Neural progenitor cell (in vitro differentiated cells): ENCODE results near the gene AHSA1. TPM values are rescaled to one million over a fixed set of nuclear protein-coding genes. Genes with fewer than 3 reads are reported as not detected.

ENCODE experiments used
- DNase-seq: peaks from one replicate; pipeline ENCODE4 v3.0.0-alpha.2; 2016; ENCODE audit warnings: low spot score
- H2AFZ ChIP-seq: fragments of 200-600 bp; sonication (generic); replicated peaks from 2 replicates; pipeline ENCODE4 v1.6.1; 2016; ENCODE audit warnings: antibody characterized with exemption
- H3F3A ChIP-seq: fragments of 200-600 bp; sonication (generic); 2 replicates; pipeline ENCODE4 v1.6.1; 2016; ENCODE audit warnings: antibody characterized with exemption, low read depth
- H3K27ac ChIP-seq: fragments of 200-600 bp; sonication (generic); 2 replicates; pipeline ENCODE4 v1.5.1; 2016; ENCODE audit warnings: mild to moderate bottlenecking
- H3K27me3 ChIP-seq: fragments of 200-600 bp; sonication (generic); 2 replicates; pipeline ENCODE4 v1.6.1; 2016; ENCODE audit warnings: mild to moderate bottlenecking, moderate library complexity
- H3K36me3 ChIP-seq: fragments of 200-600 bp; sonication (generic); 2 replicates; pipeline ENCODE4 v1.5.1; 2016
- H3K4me1 ChIP-seq: fragments of 200-600 bp; sonication (generic); 2 replicates; pipeline ENCODE4 v1.6.1; 2016; ENCODE audit warnings: mixed run types
- H3K4me2 ChIP-seq: fragments of 200-600 bp; sonication (generic); 2 replicates; pipeline ENCODE4 v1.6.1; 2016
- H3K4me3 ChIP-seq: fragments of 200-600 bp; sonication (generic); 2 replicates; pipeline ENCODE4 v1.5.1; 2016
- H3K79me2 ChIP-seq: fragments of 200-600 bp; sonication (generic); 2 replicates; pipeline ENCODE4 v1.6.1; 2016; ENCODE audit warnings: low read depth
- H3K9ac ChIP-seq: fragments of 200-600 bp; sonication (generic); 2 replicates; pipeline ENCODE4 v1.6.1; 2016
- H3K9me3 ChIP-seq: fragments of 200-600 bp; sonication (generic); 2 replicates; pipeline ENCODE4 v1.5.1; 2016; ENCODE audit warnings: low read depth
- H4K20me1 ChIP-seq: fragments of 200-600 bp; sonication (generic); 2 replicates; pipeline ENCODE4 v1.6.1; 2016; ENCODE audit warnings: low read depth
- H3K27ac Mint-ChIP-seq: 3 replicates; pipeline ENCODE4 v1.8.0; 2021; ENCODE audit warnings: mixed read lengths
- H3K27me3 Mint-ChIP-seq: 2 replicates; pipeline ENCODE4 v1.8.0; 2022; ENCODE audit warnings: low read depth, mild to moderate bottlenecking, inconsistent platforms, moderate library complexity, mixed read lengths; ENCODE audit not compliant: insufficient read depth
- H3K36me3 Mint-ChIP-seq: 3 replicates; pipeline ENCODE4 v1.8.0; 2021; ENCODE audit warnings: mixed read lengths
- H3K4me1 Mint-ChIP-seq: 3 replicates; pipeline ENCODE4 v1.8.0; 2021; ENCODE audit warnings: mixed read lengths
- H3K4me3 Mint-ChIP-seq: 3 replicates; pipeline ENCODE4 v1.8.0; 2021; ENCODE audit warnings: mild to moderate bottlenecking, moderate library complexity, mixed read lengths
- H3K9me3 Mint-ChIP-seq: 3 replicates; pipeline ENCODE4 v1.8.0; 2020; ENCODE audit warnings: mixed read lengths
- CTCF ChIP-seq: fragments of 200-600 bp; sonication (generic); IDR thresholded peaks from 2 replicates; pipeline ENCODE4 v1.5.1; 2017; ENCODE audit warnings: antibody characterized with exemption, mild to moderate bottlenecking
- EZH2 ChIP-seq: fragments of 200-600 bp; sonication (generic); IDR thresholded peaks from 2 replicates; pipeline ENCODE4 v1.6.1; 2017; ENCODE audit warnings: antibody characterized with exemption, mild to moderate bottlenecking, moderate library complexity
- EZH2phosphoT487 ChIP-seq: fragments of 200-600 bp; sonication (generic); IDR thresholded peaks from 2 replicates; pipeline ENCODE4 v1.6.1; 2017; ENCODE audit warnings: antibody characterized with exemption
- total RNA-seq: library from RNA; depleted of rRNA; stranded (reverse); fragments of >200 nt; gene quantifications from 2 replicates; pipeline ENCODE4 v1.2.3, GENCODE V29; 2015; ENCODE audit warnings: low replicate concordance

The AHSA1 gene
- total RNA-seq, 1 donor from 2014 or later = 185 TPM

GRCh38 chr14:77416836-77417235, 41.1 kb upstream of the AHSA1 start:
- Histone ChIP-seq H3K9me3 (peaks cover 7% of the 10 kb centered on the region), H3K4me3 (no peak overlapping the region), H4K20me1 (no peaks in the 10 kb centered on the region), H3K9ac (no peak overlapping the region), H3K4me1 (no peaks in the 10 kb centered on the region), H3K4me2 (no peak overlapping the region), H2AFZ (no peak overlapping the region), H3K79me2 (no peaks in the 10 kb centered on the region), H3K36me3 (peaks cover 5% of the 10 kb centered on the region), H3K27ac (no peak overlapping the region), H3K27me3 (no peaks in the 10 kb centered on the region), H3F3A (no peaks in the 10 kb centered on the region)
- H3K27me3 Mint-ChIP-seq = no peaks in the 10 kb centered on the region
- H3K36me3 Mint-ChIP-seq = peaks cover 10% of the 10 kb centered on the region
- no peak for DNase-seq
- peaks cover 13% of the 10 kb centered on the region for H3K9me3 Mint-ChIP-seq
- H3K4me3 Mint-ChIP-seq = no peak overlapping the region
- H3K27ac Mint-ChIP-seq = no peak overlapping the region
- no peaks in the 10 kb centered on the region for H3K4me1 Mint-ChIP-seq
- no peak for TF ChIP-seq EZH2phosphoT487
- TF ChIP-seq EZH2 = no peak
- no peak for TF ChIP-seq CTCF

GRCh38 chr14:77421201-77421600, 36.7 kb upstream of the AHSA1 start:
- H3K36me3 ChIP-seq = peaks cover 5% of the 10 kb centered on the region
- Mint-ChIP-seq H3K27me3 (no peaks in the 10 kb centered on the region), H3K9me3 (peaks cover 13% of the 10 kb centered on the region), H3K4me1 (no peaks in the 10 kb centered on the region), H3K36me3 (peaks cover 20% of the 10 kb centered on the region), H3K27ac (no peak overlapping the region), H3K4me3 (no peak overlapping the region)
- H3K9ac ChIP-seq = no peak overlapping the region
- TF ChIP-seq CTCF = no peak
- no peak for TF ChIP-seq EZH2
- TF ChIP-seq EZH2phosphoT487 = no peak
- no peak overlapping the region for H3K4me2 ChIP-seq
- no peaks in the 10 kb centered on the region for H3K79me2 ChIP-seq
- no peak for DNase-seq
- H3K4me3 ChIP-seq = no peak overlapping the region
- no peaks in the 10 kb centered on the region for H4K20me1 ChIP-seq
- no peaks in the 10 kb centered on the region for H3F3A ChIP-seq
- peaks cover 7% of the 10 kb centered on the region for H3K9me3 ChIP-seq
- no peaks in the 10 kb centered on the region for H3K4me1 ChIP-seq
- H2AFZ ChIP-seq = no peak overlapping the region
- no peaks in the 10 kb centered on the region for H3K27me3 ChIP-seq
- no peak overlapping the region for H3K27ac ChIP-seq

- TF ChIP-seq CTCF = no peak
- no peak for TF ChIP-seq EZH2phosphoT487
- TF ChIP-seq EZH2 = no peak
- H3F3A ChIP-seq = no peaks in the 10 kb centered on the region
- no peak within 1 kb of the TSS for H3K4me2 ChIP-seq
- H3K36me3 ChIP-seq = peaks cover 5% of the 10 kb centered on the region
- no peak within 1 kb of the TSS for H3K4me3 Mint-ChIP-seq
- no peak within 1 kb of the TSS for H3K4me3 ChIP-seq
- no peaks in the 10 kb centered on the region for H3K4me1 ChIP-seq
- H3K79me2 ChIP-seq = no peaks in the 10 kb centered on the region
- peaks cover 33% of the 10 kb centered on the region for H3K36me3 Mint-ChIP-seq
- no peak within 1 kb of the TSS for H3K27ac ChIP-seq
- no peaks in the 10 kb centered on the region for H3K4me1 Mint-ChIP-seq
- H3K9me3 Mint-ChIP-seq = peaks cover 12% of the 10 kb centered on the region
- H3K9ac ChIP-seq = no peak within 1 kb of the TSS
- H2AFZ ChIP-seq = no peak within 1 kb of the TSS
- DNase-seq = no peak
- H3K27ac Mint-ChIP-seq = no peak within 1 kb of the TSS
- no peaks in the 10 kb centered on the region for H3K27me3 Mint-ChIP-seq
- H3K27me3 ChIP-seq = no peaks in the 10 kb centered on the region
- peaks cover 7% of the 10 kb centered on the region for H3K9me3 ChIP-seq
- no peaks in the 10 kb centered on the region for H4K20me1 ChIP-seq
These were observed 34.5 kb upstream of the AHSA1 start, which contains the start of gene NOXRED1 for GRCh38 chr14:77423423-77423822. TSS of gene NOXRED1 (minus strand) at chr14:77423523. CDS start at chr14:77422889, 634 bp downstream.
